HG02759 (cell line): Measurements from ENCODE around the gene CAMK2A.

Experiments used
- ATAC-seq: cut with Tn5 transposase; IDR thresholded peaks from one replicate; pipeline ENCODE4 v1.9.1; 2021; ENCODE audit warnings: mild to moderate bottlenecking, moderate library complexity; ENCODE audit not compliant: unreplicated experiment

The CAMK2A gene

GRCh38 chr5:150215979-150216944 lies 73.3 kb downstream of the CAMK2A start:
- ATAC-seq: no peak

- no peak for ATAC-seq
Observed at GRCh38 chr5:150214289-150214688, 75.3 kb downstream of the CAMK2A start.

DNA sequence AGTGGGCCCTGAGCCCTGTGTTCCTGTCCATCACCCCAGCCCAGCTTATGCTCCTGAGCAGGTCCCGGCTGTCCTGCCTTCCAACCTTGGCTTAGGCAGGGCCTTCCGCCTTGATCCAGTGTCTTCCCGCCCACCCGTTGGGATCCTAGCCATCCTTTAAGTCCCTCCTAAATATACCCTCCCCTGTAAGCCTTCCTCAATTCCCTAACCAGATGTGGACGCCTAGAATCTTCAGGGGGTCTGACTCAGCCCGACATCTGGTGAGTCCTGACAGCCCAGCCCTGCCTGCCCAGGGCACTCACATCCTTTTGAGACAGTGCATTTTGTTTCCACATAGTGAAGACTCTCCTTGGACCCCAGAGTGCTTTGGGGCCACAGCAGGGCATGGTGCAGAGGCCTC lies 76.0 kb downstream of the CAMK2A start:
- no peak for ATAC-seq

DNA sequence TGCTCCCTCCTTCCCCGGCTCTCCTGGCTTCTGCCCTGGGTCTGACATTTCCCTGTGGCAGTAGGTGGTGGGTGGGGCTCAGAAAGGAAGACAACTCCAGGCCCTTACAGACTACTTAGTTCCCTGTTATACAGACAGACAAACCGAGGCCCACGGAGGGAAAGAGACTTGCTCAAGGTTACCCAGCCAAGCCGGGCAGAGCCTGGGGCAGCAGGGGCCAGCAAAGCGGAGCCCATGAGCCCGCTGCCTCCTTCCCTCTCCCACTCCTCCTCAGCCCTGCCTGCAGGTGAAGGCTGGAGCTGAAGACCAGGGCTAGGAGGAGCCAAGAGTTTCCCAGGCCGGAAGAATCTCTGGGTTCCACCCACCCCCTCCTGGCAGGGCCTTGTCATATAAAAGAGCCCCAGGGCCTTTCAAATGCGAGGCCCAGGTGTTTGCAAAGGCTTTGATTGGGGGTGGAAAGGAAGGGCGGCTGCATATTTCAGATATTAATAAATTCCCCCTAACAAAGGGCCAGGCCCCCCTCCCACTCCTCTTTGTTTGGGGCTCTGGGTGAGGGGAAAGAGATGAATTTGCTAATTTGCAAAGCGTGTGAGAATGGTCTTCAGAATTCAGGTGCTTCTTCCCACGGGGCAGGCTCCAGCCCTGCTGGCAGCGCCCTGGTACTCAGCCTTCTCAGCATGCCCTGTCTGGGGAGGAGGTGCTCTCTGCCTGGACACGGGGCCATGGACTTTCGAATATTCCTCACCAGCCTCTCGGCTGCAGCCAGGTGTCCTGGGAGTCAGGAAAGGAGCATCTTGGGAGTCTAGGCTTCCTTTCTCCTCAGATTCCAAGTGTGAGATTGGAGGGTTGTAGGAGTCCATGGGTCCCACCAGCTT lies 78.2 kb downstream of the CAMK2A start:
- no peak for ATAC-seq

GRCh38 chr5:150210644-150211043 lies 78.9 kb downstream of the CAMK2A start:
- no peak for ATAC-seq

GRCh38 chr5:150209099-150209635 lies 80.4 kb downstream of the CAMK2A start:
- ATAC-seq: no peak

GRCh38 chr5:150208187-150209098 lies 81.1 kb downstream of the CAMK2A start:
- ATAC-seq: no peak

DNA sequence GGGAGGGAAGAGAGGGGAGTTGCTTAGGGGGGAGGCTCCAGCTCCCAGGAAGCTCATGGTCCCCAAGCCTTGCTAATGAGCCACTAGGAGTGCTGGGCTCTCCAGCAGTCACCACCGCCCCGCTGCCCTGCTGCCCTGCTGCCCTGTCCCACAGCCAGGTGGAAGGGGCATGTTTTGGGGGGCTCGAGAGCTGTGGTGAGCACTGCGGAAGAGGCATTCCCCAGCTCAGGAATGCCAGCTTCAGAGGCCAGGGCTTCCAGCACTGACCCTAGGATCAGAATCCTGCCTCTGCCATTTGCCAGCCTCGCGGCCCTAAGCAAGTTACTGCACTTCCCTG lies 82.8 kb downstream of the CAMK2A start:
- ATAC-seq: no peak

DNA sequence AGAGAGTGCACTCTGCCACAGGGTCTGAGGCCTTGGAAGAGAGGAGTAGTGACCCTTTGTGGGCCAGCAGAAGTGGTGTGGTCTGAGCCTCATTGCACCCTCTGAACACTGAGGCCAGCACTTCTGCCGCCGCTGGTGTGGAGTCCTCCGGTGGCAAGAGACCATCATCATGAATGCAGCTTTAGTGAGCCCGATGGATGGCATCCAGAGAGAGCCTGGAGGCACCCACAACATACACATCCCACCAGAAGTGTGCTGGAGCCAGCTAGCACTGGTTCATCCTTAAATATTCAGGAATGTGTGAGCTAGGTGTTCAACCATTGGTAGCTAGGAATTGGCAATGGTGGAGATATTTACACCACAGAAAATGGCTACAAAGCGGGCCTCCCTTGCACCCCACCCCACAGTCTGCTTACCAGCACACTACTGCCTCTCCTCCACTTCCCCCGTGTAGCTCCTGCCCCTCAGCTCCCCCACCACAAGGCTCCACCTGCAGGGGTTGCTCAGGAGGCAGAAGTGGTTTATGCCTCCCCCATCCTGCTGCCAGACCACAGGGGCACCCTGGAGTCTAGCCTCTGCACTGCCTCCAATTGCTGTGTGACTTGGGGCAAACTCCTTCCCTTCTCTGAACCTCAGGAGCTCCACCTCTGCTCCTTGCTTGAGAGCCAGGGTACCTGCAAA lies 83.3 kb downstream of the CAMK2A start:
- ATAC-seq: no peak

GRCh38 chr5:150204590-150204960 lies 85.0 kb downstream of the CAMK2A start:
- no peak for ATAC-seq

- ATAC-seq: no peak
Observed at GRCh38 chr5:150203832-150204589, 85.6 kb downstream of the CAMK2A start.

GRCh38 chr5:150202501-150202900 lies 87.1 kb downstream of the CAMK2A start:
- no peak for ATAC-seq

GRCh38 chr5:150197476-150197875 lies 92.1 kb downstream of the CAMK2A start:
- ATAC-seq: no peak

GRCh38 chr5:150196986-150197385 lies 92.6 kb downstream of the CAMK2A start:
- ATAC-seq: no peak

DNA sequence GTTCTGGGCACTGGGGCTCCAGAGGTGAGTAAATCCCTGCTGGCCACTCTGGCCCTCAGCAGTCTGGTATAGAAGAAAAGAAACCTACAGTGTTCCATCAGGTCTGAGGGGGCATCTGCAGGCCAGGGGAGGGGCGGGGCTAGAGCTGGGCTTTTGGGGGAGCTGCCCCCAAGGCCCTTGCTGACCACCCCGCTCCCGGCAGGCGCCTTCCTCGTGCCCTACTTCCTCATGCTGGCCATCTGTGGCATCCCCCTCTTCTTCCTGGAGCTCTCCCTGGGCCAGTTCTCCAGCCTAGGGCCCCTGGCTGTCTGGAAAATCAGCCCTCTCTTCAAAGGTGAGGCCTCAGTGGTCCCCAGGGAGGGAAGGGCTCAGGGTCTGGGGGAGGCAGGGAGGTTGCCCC lies 93.1 kb downstream of the CAMK2A start:
- ATAC-seq: no peak

DNA sequence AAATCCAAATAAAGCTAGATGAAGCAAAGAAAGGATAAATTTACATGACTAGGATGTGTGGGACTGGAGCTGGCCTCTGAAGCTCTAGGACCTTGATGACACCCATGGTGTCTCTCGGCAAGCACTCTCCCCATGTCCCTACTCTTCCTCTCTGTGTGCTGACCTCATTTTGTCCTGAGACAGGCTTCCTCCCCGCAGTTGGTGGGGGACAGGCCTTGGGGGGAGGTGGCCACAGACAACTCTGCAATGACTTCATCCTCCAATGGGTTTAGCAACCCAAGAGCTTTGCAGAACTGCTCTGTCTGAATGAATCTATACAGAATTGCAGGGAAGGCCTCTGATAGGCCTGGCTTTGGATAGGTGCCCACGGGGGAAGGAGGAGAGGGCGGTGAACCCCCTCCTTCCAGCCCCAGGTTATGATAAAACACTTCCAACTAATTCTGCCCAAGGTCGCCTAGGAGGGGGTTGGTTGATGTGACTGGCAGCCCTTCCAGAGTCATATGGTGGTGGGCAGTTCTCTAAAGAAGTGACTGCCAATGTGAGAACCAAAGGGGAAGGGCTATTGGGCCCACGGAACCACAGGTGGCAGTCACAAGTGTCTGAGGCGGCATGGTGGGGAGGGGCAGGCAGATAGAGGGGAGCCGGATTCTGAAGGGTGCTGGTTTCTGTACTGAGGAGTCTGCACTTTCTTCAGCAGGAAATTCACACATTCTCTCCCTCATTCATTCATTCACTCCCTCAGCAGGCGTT lies 93.7 kb downstream of the CAMK2A start:
- ATAC-seq: no peak

DNA sequence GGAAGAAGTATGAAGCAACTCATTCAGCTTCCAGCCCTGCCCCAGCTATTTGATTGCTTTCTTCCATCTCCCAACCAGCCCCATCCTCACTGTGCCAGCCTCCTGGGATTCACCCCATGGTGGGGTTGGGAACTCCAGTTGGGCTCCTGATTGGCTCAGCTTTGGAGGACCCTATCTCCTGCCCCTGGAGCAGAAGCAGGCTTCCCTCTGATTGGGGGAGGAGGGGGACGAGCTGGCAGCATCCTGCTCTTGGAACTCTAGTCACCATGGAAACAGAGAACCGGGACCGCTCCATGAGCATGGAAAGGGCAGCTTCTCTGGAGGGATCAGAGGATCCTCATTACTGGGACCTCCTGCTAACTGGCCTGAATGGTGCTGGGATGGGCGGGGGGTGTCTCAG lies 97.1 kb downstream of the CAMK2A start:
- no peak for ATAC-seq

DNA sequence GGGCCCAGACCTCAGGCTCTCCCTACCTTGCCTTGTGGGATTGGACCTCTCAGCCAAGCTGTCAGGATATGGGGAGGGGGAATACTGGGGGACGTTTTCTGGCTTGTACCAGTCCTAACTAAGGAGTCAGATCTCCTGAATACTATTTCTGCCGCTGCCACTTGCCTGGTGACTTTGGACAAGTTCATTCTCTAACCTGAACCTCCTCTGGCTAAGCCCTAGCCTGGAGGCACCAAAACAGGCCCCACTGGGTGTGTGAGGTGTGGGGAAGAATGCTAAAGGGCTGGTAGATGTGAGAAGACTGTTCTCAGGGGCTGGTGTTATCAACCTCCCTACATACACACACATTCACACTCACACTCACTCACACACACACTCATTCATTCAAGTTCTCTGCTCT lies 98.6 kb downstream of the CAMK2A start:
- ATAC-seq: no peak
